Measurements from ENCODE around the gene PRORP.
"Not testable (repeated sequence)": the region's sequence is repeated elsewhere in the genome, so short reads cannot be mapped to it uniquely, and the experiment has no call there.

Gene PRORP

DNA sequence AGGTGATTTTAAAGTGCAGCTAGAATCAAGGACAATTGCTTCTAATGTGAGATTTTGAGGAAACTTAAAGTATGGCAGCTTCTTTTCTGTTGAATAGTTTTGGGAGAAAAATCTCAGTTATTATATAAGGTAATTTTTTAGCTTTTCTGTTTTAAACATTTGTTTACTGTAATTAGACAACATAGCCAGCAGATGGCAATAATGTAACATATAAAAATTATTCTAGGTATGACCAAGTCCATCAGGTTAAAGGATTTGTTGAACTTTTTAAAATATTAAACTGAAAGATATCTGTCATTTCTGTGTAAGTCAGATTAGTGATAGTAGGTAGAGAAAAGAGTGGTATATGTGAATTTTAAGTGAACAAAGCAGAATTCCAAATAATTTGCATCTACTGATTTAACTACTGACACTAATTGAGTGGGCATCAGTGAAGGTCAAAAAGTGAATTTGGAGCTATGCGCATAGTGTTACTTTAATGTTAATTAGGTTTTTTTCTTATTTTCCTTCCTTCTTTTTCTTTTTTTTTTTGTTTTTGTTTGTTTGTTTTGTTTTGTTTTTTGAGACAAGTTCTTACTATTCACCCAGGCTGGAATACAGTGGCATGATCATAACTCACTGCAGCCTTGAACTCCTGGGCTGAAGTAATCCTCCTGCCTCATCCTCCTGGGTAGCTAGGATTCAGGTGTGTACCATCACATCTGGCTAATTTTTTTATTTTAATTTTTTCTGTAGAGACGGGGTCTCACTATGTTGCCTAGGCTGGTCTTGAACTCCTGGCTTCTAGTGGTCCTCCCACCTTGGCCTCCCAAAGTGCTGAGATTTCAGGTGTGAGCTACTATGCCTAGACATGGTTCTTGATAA, 18.6 kb downstream of the PRORP start:
- DNase-seq: peak in 2 of 3 experiments; percentile 40 to 67

DNA sequence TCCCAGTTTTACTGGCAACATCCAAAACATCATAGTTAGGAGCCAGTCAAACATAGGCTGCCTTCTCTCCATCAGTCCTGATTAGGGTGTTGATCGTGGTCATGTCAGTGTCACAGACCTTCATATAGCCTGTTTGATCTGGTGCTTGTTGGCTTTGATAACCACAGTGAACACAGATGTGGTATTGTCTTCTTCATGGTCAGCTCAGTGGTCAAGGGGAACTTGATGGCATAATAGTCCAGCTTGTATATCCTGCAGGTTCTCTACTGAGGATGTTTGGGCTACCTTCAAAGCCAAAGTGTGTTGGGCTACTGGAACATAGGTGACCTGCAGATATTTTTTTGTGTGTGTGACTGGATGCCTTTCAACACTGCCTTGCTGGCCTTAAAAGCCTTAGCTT, 21.7 kb downstream of the PRORP start:
- no peak for DNase-seq

DNA sequence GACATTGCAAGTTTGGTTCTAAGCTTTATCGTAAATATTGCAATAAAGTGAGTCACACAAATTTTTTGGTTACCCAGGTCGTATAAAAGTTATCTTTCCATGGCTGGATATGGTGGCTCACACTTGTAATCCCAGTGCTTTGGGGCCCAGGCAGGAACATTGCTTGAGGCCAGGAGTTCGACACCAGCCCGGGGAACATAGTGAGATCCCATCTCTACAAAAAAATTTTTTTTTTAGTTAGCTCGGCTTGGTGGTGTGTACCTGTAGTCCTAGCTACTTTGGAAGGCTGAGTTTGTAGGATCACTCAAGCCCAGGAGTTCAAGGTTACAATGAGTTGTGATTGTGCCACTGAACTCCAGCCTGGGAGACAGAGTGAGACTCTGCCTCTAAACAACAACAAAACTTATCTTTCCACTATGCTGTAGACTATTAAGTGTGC, 24.4 kb downstream of the PRORP start:
- no peak for DNase-seq

DNA sequence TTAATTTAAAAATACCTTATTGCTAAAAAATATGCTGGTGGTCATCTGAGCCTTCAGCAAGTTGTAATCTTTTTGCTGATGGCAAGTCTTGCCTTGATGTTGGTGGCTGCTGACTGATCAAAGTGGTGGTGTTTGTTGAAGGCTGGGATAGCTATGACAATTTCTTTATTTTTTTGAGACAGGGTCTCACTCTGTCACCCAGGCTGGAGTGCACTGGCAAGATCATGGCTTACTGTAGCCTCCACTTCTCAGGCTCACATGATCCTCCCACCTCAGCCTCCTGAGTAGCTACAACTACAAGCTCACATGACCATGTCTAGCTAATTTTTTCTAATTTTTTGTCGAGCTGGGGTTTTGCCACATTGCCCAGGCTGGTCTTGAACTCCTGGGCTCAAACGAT, 24.8 kb downstream of the PRORP start:
- no peak for DNase-seq

GRCh38 chr14:35147711-35148110, 25.4 kb downstream of the PRORP start:
- no peak for DNase-seq

- no peak for DNase-seq
Observed at GRCh38 chr14:35149239-35149638, 26.9 kb downstream of the PRORP start.

DNA sequence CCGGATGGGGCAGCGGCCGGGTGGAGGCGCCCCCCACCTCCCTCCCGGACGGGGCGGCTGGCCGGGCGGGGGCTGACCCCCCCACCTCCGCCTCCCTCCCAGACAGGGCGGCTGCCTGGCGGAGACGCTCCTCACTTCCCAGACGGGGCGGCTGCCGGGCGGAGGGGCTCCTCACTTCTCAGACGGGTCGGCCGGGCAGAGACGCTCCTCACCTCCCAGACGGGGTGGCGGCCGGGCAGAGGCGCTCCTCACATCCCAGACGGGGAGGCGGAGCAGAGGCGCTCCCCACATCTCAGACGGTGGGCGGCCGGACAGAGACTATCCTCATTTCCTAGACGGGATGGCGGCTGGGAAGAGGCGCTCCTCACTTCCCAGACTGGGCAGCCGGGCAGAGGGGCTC, 30.2 kb downstream of the PRORP start:
- not testable (repeated sequence) for DNase-seq

DNA sequence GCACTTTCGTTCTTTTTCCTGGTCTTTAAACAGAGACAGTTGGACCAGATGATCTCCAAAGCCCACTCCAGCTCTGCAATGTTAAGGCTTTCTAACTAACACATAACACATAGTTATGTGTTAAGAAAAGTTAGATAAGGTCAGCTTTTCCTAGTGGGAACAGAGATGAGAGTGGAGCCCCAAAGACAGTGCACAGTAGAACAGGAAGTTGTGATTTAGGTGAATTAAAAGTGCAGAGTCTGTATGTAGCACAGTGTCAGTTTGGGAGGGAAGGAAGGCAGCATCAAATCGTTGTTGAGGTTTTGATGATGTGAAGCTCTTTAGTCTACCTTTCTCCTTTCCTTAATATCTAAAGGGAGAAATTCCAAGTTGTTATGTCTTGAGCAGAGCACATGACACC, 31.7 kb downstream of the PRORP start:
- no peak for DNase-seq

- no peak for DNase-seq
Observed at GRCh38 chr14:35155962-35156361, 33.6 kb downstream of the PRORP start.

- no peak for DNase-seq
Observed at GRCh38 chr14:35158491-35158890, 36.1 kb downstream of the PRORP start.

DNA sequence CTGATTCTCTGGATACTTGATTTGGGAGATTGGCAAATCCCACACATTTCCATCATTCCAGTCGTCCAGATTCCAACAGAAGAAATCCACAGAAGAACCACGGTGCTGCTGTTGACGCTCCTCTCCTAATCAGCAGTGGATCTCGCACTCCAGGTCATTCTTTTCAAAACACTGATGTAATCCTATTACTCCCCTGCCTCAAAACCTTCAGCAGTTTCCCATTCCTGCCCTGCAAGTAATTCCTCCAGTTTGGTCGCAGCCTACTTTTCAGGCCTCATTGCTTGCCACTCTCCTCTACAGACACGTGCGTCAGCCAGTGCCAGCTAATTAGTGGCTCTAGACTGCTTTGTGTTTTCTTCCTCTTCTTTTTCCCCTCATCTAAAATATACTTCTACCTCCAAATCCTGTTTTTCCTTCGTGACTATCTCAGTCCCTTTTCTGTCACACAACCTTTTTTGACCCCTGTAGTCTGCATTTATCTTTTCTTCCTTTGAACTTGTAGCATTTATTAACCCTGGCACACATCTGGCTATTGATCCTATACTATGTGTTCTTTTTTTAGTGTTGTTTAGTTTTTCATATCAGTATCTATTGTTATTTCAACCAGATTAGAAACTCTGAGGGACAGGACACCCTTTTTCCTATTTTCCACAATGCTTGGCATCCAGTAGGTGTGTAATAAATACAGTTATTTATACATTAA, 36.8 kb downstream of the PRORP start:
- DNase-seq: no peak

GRCh38 chr14:35159742-35160409, 37.5 kb downstream of the PRORP start:
- DNase-seq: no peak

GRCh38 chr14:35161231-35161630, 38.9 kb downstream of the PRORP start:
- DNase-seq: no peak

DNA sequence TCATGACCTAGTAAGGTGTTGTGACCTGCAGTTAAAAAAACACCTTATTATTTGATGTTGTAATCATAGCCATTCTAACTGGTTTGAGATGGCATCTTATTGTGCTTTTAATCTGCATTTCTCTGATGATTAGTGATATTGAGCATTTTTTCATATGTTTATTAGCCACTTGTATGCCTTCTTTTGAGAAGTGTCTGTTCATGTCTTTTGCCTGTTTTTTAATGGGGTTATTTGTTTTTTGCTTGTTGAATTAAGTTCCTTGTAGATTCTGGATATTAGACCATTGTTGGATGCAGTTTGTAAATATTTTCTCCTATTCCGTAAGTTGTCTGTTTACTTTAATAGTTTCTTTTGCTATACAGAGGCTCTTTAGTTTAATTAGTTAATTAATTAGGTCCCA, 41.0 kb downstream of the PRORP start:
- DNase-seq: no peak

DNA sequence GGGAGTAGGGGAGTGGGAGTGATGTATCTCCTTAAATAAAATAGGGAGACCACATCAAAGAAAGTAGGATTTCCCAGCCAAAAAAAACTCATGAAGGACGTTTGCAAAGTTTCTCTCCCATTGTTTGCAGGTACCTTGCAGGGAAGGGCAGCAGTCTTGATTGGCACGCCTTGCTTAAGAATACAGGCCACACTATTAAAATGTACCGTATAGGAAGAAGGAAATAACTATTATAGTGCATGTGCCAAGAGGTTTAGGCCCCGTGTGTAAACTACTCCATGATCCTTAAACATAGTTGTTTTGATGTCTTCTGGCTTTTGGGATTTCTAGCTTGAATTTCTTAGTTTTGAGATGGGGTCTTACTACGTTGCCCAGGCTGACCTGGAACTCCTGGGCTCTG, 42.5 kb downstream of the PRORP start:
- DNase-seq: no peak

GRCh38 chr14:35167496-35167895, 45.1 kb downstream of the PRORP start:
- DNase-seq: no peak

Data from NCI-H1417 (cell line).